GM12878 (cell line): ENCODE results near the gene IER5L. TPM values are rescaled to one million over a fixed set of nuclear protein-coding genes. Genes with fewer than 3 reads are reported as not detected.
A peak's percentile ranks its signal among the peaks of the same experiment; 100 is the strongest.

Experiments used
- ATF2 ChIP-seq: IDR thresholded peaks from 2 replicates; pipeline ENCODE4 v1.6.1; 2012; ENCODE audit warnings: low read length, inconsistent platforms
- CUX1 ChIP-seq: IDR thresholded peaks from 2 replicates; pipeline ENCODE4 v1.6.1; 2012; ENCODE audit warnings: improper control_type of control experiment, low read depth, low read length; ENCODE audit not compliant: insufficient replicate concordance
- FOS ChIP-seq: IDR thresholded peaks from 3 replicates; pipeline ENCODE4 v1.6.1; 2011; ENCODE audit warnings: borderline replicate concordance; ENCODE audit not compliant: insufficient read length; ENCODE audit errors: extremely low read depth
- MYC ChIP-seq: IDR thresholded peaks from 2 replicates; pipeline ENCODE4 v1.6.1; 2011; ENCODE audit warnings: mild to moderate bottlenecking, low read length, moderate library complexity, inconsistent platforms; ENCODE audit not compliant: insufficient read depth, insufficient replicate concordance, insufficient read length, severe bottlenecking
- NBN ChIP-seq: fragments of 450-650 bp; IDR thresholded peaks from 2 replicates; pipeline ENCODE4 v1.6.1; 2016
- PML ChIP-seq: IDR thresholded peaks from 2 replicates; pipeline ENCODE4 v1.6.1; 2012; ENCODE audit warnings: low read length, inconsistent platforms
- SIX5 ChIP-seq: IDR thresholded peaks from 2 replicates; pipeline ENCODE4 v1.6.1; 2011; ENCODE audit warnings: mild to moderate bottlenecking, low read depth, low read length, moderate library complexity; ENCODE audit not compliant: severe bottlenecking
- ZBTB11 ChIP-seq: fragments of 450-650 bp; formaldehyde crosslinking; IDR thresholded peaks from 2 replicates; pipeline ENCODE4 v1.5.0; 2022; ENCODE audit warnings: mild to moderate bottlenecking, missing genetic modification characterization
- polyA plus RNA-seq, 11 experiments: library from polyadenylated mRNA; depleted of rRNA in 4 of 11; unstranded in 6 of 11; stranded (reverse) in 5 of 11; fragments of >200 nt; fragmentation: Nextera tagmentation in 4 of 11; fragmentation: Illumina TruSeq in 1 of 11; extraction: Ambion mirVana in 4 of 11; extraction: Trizol in 1 of 11; gene quantifications; 1 replicate in 1 of 11; 2 replicates in 10 of 11; pipeline versions ENCODE4 v1.2.1 to v1.2.3, GENCODE V29; 2011 to 2016; ENCODE audit warnings: inconsistent platforms in 2 of 11, missing spikeins in 2 of 11, low read depth in 1 of 11
- total RNA-seq, 4 experiments: library from RNA; depleted of rRNA in 3 of 4; stranded (reverse); fragments of >200 nt in 3 of 4; fragmentation: Illumina TruSeq in 1 of 4; extraction: Trizol in 1 of 4; gene quantifications; 2 replicates each; pipeline versions ENCODE4 v1.2.1 to v1.2.3, GENCODE V29; 2013 to 2021
- TF ChIP-seq, protein P1 (sequence below): fragments of 450-650 bp; IDR thresholded peaks from 2 replicates; pipeline ENCODE4 v1.6.1; 2017; ENCODE audit warnings: mild to moderate bottlenecking, low read depth, inconsistent platforms; ENCODE audit not compliant: poor library complexity, severe bottlenecking
- TF ChIP-seq, protein P2 (sequence below): fragments of 450-650 bp; IDR thresholded peaks from 2 replicates; pipeline ENCODE4 v1.6.1; 2017; ENCODE audit warnings: mild to moderate bottlenecking, moderate library complexity

IER5L gene
- total and polyA plus RNA-seq, 10 of the 15 experiments (the other 5 are each of a cell fraction or from before 2014, with no cell fraction given) = 0.04 to 1.4 (median 0.17) TPM

GRCh38 chr9:129141066-129142041 lies 36.7 kb downstream of the IER5L start (continued):
- TF ChIP-seq CUX1 (no peak), ZBTB11 (CRISPR knock-in tag) (no peak), PML (no peak), NBN (peak; percentile 85), MYC (no peak), SIX5 (no peak), ATF2 (peak; percentile 92), FOS (no peak)
- TF ChIP-seq, protein P1, sequence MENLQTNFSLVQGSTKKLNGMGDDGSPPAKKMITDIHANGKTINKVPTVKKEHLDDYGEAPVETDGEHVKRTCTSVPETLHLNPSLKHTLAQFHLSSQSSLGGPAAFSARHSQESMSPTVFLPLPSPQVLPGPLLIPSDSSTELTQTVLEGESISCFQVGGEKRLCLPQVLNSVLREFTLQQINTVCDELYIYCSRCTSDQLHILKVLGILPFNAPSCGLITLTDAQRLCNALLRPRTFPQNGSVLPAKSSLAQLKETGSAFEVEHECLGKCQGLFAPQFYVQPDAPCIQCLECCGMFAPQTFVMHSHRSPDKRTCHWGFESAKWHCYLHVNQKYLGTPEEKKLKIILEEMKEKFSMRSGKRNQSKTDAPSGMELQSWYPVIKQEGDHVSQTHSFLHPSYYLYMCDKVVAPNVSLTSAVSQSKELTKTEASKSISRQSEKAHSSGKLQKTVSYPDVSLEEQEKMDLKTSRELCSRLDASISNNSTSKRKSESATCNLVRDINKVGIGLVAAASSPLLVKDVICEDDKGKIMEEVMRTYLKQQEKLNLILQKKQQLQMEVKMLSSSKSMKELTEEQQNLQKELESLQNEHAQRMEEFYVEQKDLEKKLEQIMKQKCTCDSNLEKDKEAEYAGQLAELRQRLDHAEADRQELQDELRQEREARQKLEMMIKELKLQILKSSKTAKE = peak; percentile 68
- TF ChIP-seq, protein P2, sequence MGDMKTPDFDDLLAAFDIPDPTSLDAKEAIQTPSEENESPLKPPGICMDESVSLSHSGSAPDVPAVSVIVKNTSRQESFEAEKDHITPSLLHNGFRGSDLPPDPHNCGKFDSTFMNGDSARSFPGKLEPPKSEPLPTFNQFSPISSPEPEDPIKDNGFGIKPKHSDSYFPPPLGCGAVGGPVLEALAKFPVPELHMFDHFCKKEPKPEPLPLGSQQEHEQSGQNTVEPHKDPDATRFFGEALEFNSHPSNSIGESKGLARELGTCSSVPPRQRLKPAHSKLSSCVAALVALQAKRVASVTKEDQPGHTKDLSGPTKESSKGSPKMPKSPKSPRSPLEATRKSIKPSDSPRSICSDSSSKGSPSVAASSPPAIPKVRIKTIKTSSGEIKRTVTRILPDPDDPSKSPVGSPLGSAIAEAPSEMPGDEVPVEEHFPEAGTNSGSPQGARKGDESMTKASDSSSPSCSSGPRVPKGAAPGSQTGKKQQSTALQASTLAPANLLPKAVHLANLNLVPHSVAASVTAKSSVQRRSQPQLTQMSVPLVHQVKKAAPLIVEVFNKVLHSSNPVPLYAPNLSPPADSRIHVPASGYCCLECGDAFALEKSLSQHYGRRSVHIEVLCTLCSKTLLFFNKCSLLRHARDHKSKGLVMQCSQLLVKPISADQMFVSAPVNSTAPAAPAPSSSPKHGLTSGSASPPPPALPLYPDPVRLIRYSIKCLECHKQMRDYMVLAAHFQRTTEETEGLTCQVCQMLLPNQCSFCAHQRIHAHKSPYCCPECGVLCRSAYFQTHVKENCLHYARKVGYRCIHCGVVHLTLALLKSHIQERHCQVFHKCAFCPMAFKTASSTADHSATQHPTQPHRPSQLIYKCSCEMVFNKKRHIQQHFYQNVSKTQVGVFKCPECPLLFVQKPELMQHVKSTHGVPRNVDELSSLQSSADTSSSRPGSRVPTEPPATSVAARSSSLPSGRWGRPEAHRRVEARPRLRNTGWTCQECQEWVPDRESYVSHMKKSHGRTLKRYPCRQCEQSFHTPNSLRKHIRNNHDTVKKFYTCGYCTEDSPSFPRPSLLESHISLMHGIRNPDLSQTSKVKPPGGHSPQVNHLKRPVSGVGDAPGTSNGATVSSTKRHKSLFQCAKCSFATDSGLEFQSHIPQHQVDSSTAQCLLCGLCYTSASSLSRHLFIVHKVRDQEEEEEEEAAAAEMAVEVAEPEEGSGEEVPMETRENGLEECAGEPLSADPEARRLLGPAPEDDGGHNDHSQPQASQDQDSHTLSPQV = no peak
